NCI-H2029 (cell line): ENCODE results near the gene KLK10.

Source experiments
- DNase-seq: peaks from one replicate; lab custom pipeline; 2025; lab: John Stamatoyannopoulos, UW

Gene KLK10, protein sequence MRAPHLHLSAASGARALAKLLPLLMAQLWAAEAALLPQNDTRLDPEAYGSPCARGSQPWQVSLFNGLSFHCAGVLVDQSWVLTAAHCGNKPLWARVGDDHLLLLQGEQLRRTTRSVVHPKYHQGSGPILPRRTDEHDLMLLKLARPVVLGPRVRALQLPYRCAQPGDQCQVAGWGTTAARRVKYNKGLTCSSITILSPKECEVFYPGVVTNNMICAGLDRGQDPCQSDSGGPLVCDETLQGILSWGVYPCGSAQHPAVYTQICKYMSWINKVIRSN

DNA sequence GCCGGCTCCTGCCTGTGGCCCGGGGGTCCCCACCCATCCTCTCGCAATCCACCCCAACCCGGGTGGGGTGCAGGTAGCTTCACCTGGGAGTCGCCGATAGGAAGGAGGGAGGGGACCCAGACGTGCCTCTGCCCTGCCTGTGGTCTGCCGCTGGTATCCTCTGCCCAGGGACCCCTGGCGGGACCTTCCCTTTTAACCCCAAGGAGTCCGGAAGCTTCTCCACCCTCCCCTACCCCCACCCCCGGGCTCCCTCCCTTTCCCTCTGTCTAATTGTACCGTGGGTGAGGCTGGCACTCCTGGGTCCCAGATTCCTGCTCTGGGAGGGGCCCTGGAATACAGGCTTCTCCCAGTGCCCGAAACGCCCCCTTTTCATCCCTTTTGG is at the start of gene KLK10:
TSS of gene KLK10 (minus strand) at position 166 of the 382 bp plus-strand sequence. CDS start 579 bp downstream, outside the sequence.
- no peak for DNase-seq

DNA sequence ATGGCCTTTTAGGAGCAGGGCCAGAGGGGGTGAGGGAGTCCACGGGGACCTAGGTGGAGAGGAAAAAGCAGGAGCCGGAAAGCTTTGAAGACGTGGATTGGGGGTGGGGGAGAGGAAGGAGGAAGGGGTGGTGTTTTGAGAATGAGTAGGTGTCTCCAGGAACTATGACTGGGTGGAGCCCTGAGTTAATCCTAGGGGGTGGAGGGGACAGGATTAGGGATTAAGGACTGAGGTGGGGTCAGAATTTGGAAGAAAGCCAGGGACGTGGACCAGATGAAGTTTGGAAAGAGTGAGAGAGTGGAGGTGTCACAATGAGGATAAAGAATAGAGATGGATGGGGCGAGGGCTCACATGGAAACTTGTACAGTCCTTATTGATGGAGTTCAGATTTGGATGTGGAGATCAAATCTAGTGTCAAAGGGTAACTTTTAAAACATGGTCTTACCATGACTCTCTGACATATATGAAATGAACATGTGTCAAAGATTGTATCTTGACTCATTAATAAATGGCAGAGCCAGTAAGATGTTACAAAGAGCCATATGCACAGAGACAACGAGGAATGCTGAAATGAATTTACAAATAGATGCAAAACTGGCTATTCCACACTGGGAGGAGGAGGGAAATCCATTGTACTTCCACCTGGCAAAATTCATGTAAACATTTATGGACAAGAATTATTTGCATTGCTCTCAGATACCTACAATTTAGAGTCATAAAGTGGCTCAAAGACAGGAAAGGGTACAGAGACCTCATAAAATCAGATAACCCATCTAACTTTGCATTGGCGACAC is 47.1 kb upstream of the KLK10 start:
- no peak for DNase-seq

DNA sequence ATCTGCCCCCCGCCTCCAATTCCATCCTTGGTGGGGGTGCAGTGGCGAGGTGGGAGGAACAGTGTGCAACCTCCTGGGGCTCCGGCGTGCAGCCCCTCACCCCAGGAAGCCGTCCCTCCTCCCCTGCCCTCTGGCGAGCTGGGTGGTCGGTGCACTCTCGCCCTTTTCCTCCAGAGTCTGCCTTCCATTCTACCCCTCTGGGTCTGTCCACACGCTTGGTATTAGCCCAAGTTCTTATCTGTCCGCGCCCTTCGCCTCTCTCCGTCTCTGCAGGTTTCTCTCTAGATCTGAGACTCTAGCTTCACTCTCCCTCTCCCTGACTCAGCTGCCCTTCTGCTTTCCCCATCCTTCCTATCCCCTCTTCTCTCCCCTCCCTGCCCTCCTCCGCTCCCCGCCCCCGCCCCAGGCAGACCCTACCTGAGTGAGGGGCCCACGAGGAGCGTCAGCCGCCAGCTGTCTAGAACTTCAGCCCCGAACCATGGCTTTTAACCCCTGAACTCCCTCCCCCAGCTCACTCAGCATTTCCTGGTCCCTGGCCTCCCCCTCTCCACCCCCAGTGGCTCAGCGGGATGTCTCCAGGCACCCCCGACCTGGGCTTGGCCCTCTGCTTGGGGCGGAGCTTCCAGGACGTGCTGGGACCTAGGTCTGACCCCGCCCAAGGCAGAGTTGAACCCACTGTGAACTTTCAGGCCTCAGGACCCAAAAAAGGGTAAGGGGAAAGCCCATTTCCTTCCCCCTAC is 45.9 kb upstream of the KLK10 start:
- DNase-seq = no peak

DNA sequence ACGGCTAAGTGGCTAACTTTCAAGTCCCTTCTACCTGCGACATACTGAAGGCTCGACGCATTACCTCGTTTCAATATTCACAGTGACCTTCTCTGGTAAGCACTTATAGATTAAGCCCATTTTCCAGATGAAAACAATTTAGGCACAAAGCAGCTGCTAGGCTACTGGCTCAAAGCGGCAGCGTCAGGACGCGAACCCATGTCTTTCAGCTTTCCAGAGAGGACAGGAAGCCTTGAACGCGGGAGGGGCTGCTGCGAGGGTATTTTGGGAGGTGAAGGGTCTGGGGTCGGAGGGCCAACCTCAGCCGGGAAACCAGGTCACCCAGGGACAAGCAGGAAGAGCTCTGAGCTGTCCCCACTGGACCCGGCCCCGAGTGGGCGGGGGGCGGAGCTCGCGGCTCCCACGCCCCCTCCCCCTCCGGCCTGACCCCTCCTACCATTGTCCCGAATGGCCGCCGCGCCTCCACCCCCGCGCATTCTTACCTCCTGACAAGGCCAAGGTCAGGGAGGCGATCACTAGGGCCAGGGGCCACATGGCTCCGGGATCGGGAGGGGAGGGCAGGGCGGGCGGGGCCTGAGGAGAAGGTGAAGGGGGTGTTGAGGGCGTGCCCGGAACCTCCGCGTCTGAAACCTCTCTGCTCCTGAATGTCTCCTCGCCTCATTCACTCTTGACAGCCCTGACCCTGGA is 45.2 kb upstream of the KLK10 start, which contains the start of gene KLK13:
TSS of gene KLK13 (minus strand) at position 559 of the 687 bp plus-strand sequence. CDS start at position 534, 25 bp downstream.
- no peak for DNase-seq

DNA sequence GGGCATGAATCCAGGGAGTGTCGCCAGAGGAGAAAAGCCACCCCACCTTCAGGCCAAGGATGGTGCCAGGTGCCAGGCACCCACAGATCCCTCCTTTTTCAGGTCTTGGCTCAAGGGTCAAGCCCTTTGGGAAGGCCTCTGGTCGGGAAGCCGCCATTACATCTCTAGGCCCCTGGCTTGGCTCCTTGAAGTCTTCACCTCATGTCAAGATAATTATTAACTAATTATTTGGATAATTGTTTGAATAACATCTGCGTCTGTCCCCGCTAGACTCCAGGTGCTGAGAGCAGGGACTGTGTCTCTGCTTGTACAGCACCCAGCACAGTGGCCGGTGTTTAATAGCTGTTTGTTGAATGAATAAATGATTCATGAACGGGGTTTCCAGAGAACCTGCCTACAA is 44.2 kb upstream of the KLK10 start:
- DNase-seq = no peak

DNA sequence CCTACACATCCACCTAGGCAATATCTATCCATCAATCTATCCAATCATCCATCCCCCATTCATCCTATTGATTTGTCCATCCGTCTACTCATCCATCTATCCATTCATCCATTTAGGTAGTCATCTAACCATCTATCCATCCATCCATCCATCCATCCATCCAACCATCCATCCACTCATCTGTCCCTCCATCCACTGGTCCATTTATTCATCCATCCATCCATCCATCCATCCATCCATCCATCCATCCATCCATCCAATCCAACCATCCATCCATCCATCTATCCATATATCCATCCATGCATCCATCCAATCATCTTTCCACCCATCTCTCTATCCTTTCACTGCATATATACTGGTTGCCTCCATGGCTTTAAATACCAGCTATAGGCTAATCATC is 41.5 kb upstream of the KLK10 start:
- DNase-seq = no peak

DNA sequence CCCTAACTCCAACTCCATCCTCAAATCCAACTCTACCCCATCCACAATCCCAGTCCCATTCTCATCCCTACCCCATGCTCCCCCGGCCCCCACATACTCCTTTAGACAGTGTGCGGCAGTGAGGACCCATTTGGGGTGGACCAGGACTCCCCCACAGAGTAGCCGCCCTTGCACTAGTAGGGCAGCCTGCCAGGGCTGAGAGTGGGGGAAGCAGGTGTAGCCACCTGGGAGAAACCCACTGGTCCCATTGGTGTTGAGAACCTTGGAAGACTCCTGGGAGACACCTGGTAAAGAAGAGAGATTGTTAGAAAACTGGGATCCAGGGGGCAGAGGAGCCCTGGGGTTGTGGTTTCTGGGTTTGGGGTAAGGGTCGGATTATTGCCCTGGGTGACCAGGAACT is 40.8 kb upstream of the KLK10 start:
- DNase-seq = no peak

DNA sequence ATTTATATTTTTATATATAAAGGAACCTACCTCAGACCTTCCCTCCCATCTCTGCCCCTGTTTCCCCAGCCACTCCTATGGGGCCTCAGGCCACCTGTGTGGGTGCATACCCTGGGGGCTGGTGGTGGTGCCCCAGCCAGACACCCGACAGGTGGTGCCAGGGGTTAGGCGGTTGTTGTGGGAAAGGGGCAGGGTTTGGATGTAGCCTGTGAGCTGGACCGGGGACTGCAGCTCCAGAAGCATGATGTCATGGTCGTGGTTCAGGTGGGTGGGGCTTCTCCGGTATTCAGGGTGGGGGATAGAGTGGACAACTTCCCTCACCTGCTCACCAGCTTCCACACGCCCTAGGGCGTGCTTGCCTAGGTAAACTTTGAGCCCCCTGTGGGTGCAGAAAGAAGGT is 40.2 kb upstream of the KLK10 start:
- no peak for DNase-seq

DNA sequence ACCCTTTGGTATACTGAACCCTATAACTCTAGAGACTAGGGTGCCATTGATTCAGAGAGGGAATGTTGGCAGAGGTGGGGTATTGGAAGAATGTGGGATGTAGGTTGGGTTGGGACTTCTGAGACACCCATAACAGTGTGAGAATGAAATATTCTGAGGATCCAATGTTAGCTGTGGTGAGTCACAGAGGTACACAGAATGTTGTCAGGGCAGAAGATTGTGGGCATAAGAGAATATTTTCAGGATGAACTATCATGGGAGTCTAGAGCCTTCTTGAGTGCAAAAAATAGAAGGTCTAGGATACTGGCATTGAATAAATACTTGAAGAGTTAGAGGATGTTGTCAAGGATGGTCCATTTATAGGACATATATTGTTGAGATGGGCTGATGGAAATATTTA is 36.4 kb upstream of the KLK10 start:
- no peak for DNase-seq

DNA sequence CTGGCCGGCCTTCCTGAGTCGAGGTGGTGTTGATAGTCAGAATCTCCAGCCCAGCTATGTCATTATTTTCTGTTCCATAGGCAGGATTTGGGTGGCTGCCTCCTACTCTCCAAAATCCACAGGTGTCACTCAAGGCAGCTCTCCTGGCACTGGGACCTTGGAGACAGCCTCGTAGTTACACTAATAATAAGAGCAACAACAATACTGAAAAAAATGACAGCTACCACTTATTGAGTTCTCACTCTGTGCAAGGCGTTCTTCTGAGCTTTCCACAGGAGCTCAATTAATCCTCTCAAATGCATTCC is 27.5 kb upstream of the KLK10 start:
- DNase-seq = peak; percentile 94

DNA sequence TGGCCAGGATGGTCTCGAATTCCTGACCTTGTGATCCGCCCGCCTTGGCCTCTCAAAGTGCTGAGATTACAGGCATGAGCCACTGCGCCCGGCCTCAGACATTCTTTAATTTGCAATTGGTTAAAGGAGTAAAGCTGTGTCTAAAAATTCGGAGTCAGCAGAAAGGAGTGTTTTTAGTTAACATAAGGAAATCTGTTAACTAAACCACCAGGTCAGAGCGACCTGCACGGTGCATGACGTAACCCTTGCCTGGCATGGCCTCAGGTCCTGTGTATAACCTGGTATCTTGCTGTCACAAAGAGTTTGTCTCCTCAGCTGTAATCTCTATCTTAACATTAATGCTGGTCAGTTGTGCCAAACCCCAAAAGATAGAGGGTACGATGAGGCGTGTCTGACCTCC is 24.8 kb upstream of the KLK10 start:
- no peak for DNase-seq

DNA sequence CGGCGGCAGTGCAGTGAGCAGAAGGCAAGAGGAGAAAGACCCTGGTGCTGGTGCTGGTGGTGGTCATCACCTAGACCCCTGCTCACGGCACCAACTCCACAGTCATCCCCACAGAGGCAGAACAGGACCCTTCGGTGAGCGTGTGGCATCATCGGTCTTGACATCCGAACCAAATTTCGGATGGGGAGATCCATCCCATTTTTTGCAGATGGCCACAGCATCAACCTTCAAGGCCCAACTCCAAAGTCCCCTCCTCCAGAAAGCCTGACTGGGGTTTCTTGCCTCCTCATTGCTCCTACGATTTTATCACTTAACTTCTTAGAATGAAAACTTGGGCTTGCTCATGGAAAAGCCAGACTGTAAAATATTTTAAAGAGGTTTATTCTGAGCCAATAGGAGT is 24.0 kb upstream of the KLK10 start:
- DNase-seq = no peak

DNA sequence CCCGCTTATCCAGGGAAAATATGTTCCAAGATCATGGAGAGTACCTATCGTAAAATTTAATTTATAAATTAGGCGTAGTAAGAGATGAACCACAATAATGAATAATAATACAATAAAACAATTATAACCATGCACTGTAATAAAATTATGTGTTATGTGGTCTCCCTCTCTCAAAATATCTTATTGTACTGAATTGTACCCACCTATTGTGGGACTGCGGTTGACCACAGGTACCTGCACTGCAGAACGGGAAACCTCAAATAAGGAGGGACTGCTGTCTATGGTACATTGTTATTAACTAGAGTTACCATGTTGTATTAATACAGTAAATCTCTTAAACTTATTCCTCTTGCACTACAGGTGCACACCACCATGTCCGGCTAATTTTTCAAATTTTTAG is 20.6 kb upstream of the KLK10 start:
- DNase-seq = no peak

DNA sequence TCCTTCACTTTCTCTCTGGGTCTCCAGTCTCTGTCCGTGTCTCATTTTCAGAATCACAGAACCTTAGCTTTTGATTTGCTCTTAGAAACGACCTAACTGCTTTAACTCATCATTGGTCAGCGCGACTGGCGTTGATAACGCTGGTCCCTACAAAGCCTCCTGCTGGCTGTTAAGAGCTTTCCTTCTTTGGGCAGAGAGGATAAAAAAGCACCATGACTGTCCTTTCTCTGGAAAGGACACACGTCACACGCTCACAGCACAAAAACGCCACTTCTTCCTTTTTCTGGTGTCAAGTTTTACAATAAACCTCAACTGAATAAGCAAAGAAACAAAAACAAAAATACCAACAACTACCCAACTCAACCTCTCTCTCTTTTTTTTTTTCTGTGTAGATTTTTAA is 17.0 kb upstream of the KLK10 start:
- DNase-seq = no peak

DNA sequence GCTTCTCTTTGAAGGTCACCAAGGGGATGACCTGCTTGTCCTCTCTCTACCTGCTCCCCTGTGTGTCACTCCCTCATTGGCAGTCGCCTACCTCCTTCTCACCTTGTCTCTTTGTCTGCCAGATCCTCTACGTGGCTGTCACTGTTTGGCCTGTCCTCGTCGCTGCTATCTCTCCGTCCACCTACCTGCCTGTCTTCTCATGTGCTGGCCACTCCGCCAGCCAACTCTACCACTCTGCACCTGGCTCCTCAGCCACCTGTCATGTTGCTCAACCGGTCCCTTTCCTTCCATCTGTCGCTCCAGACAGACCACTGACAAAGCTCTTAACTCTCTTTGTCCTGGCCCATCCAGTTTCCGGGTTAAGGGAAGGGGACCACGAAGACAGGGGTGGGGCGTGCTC is 15.2 kb upstream of the KLK10 start, which contains the start of gene KLK12:
TSS of gene KLK12 (minus strand) at position 299 of the 400 bp plus-strand sequence. CDS start 381 bp downstream, outside the sequence.
- peak; percentile 91 for DNase-seq

DNA sequence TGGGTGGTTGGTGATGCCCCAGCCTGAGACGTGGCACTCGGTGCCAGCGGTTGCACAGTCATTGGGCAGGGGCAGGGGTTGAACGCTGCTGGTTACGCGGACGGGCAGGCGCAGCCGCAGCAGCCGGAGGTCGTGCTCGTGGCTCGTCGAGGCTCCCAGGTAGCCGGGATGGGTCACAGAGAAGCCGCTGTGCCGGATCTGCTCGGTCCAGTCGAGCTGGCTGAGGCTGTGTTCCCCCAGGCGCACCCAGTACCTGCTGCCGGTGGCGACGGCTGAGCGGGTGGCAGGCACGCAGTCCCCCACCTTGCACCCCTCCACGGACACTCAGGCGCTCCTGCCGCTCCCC is 12.3 kb upstream of the KLK10 start:
- DNase-seq = no peak

DNA sequence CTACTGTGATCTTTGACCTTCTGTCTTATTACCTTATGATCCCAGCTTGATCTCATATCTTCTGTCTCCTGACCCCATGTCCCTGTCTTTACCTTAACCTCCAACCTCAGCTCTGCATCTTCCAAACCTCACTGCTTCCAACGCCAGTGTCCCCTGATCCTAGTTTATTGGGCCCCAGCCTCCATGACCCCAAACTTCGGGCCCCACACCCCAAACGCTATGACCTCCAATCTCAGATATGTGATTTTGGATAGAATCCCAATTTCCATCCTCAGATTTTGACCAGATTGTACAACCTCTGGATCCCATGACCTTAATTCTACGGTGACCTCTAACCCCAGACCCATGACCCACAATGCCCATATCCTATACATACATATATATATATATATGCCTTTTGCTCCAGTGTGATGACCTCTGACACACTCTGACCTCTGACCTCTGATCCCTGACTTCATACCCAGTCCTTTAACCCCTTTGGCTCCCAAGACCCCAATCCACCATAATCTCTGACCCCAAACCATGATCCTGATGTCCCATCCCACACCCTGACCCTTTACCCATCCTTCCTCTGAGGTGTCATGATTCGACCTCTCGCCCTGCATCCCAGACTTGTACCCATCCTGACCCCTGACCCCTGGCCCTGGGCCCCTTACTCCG is 11.8 kb upstream of the KLK10 start:
- no peak for DNase-seq

DNA sequence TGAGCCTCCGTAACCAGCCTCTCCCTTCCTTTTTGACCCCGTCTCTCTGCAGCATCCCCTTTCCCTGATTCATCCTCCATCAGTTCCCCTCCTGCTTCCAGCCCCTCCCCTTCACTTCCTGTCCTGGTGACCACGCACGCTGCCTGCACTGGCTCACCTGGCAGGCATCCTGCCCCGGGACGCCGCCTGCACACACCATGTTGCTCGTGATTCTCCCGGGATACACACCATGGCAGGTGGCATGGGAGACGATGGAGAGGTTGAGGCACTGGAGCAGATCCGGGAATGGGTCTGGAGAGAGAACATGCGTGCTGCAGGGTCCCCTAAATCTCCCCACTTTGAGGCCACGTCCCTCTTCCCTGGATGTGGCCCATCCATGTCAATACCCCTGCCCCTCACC is 11.1 kb upstream of the KLK10 start:
- DNase-seq = no peak

DNA sequence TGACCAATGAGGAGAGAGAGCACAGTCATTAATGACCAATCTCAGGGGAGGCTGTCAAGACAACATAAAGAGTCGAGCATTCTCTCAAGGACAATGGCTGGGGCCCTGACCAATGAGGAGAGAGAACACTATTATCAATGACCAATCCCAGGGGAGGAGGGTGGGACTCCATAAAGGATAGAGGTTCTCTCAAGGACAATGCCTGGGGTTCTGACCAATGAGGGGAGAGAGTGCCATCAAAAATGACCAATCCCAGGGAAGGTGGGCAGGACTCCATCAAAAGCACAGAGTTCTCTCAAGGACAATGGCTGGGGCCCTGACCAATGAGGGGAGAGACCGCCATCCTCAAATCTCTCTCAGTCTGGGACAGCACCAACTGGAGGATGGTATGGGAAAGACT is 10.2 kb upstream of the KLK10 start:
- DNase-seq = peak; percentile 77

DNA sequence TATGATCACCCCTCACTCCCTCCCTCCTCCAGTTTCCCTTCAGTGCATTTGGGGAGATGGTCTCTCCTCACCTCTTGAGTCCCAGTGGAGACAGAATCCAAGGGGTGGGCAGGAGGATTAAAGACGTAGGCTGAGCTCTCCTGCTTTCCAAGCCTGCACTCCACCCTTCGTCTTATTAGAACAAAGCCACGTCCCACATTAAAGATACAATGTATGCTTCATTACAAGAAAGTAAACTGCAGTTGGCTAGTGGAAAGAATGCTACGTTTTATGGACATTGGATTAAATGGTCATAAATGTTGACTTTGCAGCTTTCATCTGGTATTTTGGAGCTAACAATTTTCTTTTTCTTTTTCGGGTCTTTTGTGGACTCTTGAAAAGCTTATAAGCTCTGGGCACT is 8.4 kb upstream of the KLK10 start:
- no peak for DNase-seq

DNA sequence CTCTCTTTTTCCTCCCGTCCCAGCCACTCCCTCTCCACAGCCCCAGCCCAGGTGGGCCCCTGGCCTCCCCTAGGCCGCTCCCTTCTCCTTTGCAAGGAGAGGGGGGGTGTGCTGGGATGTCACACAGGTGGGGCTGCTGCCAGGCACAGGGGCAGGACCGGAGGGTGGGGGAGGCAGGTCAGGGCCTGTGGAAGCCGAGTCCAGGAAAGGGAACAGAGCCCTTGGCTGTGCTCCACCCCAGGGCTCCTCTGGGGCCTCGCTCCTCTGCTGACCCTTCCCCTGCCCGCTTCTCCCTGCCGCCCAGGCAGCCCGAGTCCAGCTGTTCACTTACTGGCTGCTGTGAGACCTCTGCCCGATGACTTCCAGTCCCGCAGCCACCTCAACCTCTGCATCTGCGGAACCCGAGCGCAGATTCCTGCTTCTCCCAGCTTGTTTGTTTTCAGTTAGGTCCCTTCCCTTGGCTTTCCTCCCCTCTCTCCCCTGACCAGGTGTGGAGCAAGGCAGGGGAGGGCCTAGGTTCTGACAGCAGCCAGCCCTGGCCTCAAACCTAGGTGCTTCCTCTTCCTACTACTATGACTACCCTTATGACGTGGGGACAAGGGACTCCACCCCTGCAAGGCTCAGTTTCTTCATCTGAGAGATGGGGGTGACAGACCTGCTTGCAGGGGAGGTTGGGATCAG is 7.8 kb upstream of the KLK10 start:
- peak; percentile 56 for DNase-seq

DNA sequence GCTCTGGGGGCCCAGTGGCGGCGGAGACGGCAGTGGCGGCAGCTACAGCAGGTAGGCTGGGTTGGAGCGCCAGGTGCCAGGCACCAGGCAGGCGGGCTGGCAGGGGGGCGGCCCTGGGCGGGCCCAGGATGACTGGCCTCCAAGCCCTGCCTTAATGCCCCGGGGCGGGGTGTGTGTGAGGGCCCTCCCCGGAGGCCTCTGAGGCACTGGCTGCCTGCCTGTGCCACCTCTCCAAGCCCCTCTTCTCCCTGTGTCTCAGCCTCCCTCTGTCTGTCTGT is 7.0 kb upstream of the KLK10 start, which contains the start of gene KLK11:
TSS of gene KLK11 (minus strand) at position 63 of the 278 bp plus-strand sequence. CDS start 985 bp downstream, outside the sequence.
- peak; percentile 91 for DNase-seq
